K562 (cell line): Measurements from ENCODE around the gene ADAM10. TPM values are rescaled to one million over a fixed set of nuclear protein-coding genes. Genes with fewer than 3 reads are reported as not detected.
A peak's percentile ranks its signal among the peaks of the same experiment; 100 is the strongest.

Experiments
- BRD9 ChIP-seq: fragments of 450-650 bp; IDR thresholded peaks from 2 replicates; pipeline ENCODE4 v1.6.1; 2018; ENCODE audit warnings: low read depth; ENCODE audit not compliant: partially characterized antibody
- GABPB1 ChIP-seq: sonication (generic); formaldehyde crosslinking; IDR thresholded peaks from 2 replicates; pipeline ENCODE4 v1.8.0; 2022; ENCODE audit warnings: mild to moderate bottlenecking, missing genetic modification reagents
- HDAC2 ChIP-seq: fragments of 450-650 bp; IDR thresholded peaks from 2 replicates; pipeline ENCODE4 v1.6.1; 2016; ENCODE audit warnings: mild to moderate bottlenecking
- JUN ChIP-seq, 2 experiments: sonication (generic) in 1 of 2; formaldehyde crosslinking in 1 of 2; IDR thresholded peaks; 2 replicates each; pipeline versions ENCODE4 v1.6.1 to v1.8.0; 2012 to 2022; ENCODE audit warnings: borderline replicate concordance in 2 of 2, mild to moderate bottlenecking in 2 of 2, improper control_type of control experiment in 1 of 2, low read depth in 1 of 2, low read length in 1 of 2, missing genetic modification reagents in 1 of 2
- LEF1 ChIP-seq: fragments of 450-650 bp; IDR thresholded peaks from 2 replicates; pipeline ENCODE4 v1.6.1; 2016; ENCODE audit warnings: mild to moderate bottlenecking
- MLLT1 ChIP-seq, 2 experiments: fragments of 450-650 bp; IDR thresholded peaks; 2 replicates each; pipeline ENCODE4 v1.6.1; 2016
- NBN ChIP-seq: fragments of 450-650 bp; IDR thresholded peaks from 2 replicates; pipeline ENCODE4 v1.6.1; 2016; ENCODE audit warnings: low read depth, mild to moderate bottlenecking
- SAFB ChIP-seq: fragments of 200-400 bp; formaldehyde crosslinking; IDR thresholded peaks from 2 replicates; pipeline ENCODE4 v1.6.1; 2017; ENCODE audit warnings: low read depth, low read length, borderline replicate concordance
- SRSF7 ChIP-seq: fragments of 200-400 bp; formaldehyde crosslinking; optimal IDR thresholded peaks from 2 replicates; pipeline ENCODE3; 2017; ENCODE audit warnings: mild to moderate bottlenecking, low read depth, low read length
- TGIF2 ChIP-seq: sonication (generic); formaldehyde crosslinking; IDR thresholded peaks from 2 replicates; pipeline ENCODE4 v1.8.1; 2022; ENCODE audit warnings: mild to moderate bottlenecking, missing genetic modification reagents, moderate library complexity
- ZBTB7A ChIP-seq: IDR thresholded peaks from 2 replicates; pipeline ENCODE4 v1.6.1; 2011; ENCODE audit warnings: low read depth, mild to moderate bottlenecking, low read length, moderate library complexity, borderline replicate concordance; ENCODE audit not compliant: control insufficient read depth
- ZNF282 ChIP-seq: sonication (generic); formaldehyde crosslinking; IDR thresholded peaks from 2 replicates; pipeline ENCODE4 v1.8.1; 2023; ENCODE audit warnings: missing genetic modification reagents
- ZNF778 ChIP-seq: fragments of 450-650 bp; formaldehyde crosslinking; IDR thresholded peaks from 2 replicates; pipeline ENCODE4 v1.4.0; 2020; ENCODE audit warnings: mild to moderate bottlenecking, moderate library complexity
- polyA plus RNA-seq, 8 experiments: library from polyadenylated mRNA; depleted of rRNA in 4 of 8; stranded (reverse) in 5 of 8; unstranded in 3 of 8; fragments of >200 nt; fragmentation: Nextera tagmentation in 2 of 8; fragmentation: Illumina TruSeq in 1 of 8; extraction: Ambion mirVana in 2 of 8; extraction: Trizol in 1 of 8; gene quantifications; 2 replicates each; pipeline versions ENCODE4 v1.2.1 to v1.2.3, GENCODE V29; 2011 to 2014; ENCODE audit warnings: inconsistent platforms in 1 of 8, missing spikeins in 1 of 8
- total RNA-seq, 7 experiments: library from RNA; depleted of rRNA in 6 of 7; stranded (reverse); fragments of >200 nt in 6 of 7; fragmentation: Illumina TruSeq in 2 of 7; extraction: Trizol in 2 of 7; gene quantifications; 2 replicates each; pipeline versions ENCODE4 v1.2.1 to v1.2.3, GENCODE V29; 2011 to 2021; ENCODE audit warnings: low replicate concordance in 1 of 7
- TF ChIP-seq, protein P1 (sequence below): fragments of 450-650 bp; formaldehyde crosslinking; IDR thresholded peaks from 2 replicates; pipeline ENCODE4 v1.4.0; 2020; ENCODE audit warnings: mild to moderate bottlenecking, moderate library complexity
- TF ChIP-seq, protein P2 (sequence below): fragments of 250-450 bp; sonication (Bioruptor Pico); IDR thresholded peaks from 2 replicates; pipeline ENCODE4 v1.8.0; 2022; ENCODE audit warnings: moderate library complexity, mild to moderate bottlenecking, inconsistent platforms
- TF ChIP-seq, protein P3 (sequence below): fragments of 200-800 bp; sonication (Bioruptor generic); IDR thresholded peaks from 2 replicates; pipeline ENCODE4 v1.6.1; 2017; ENCODE audit warnings: missing genetic modification characterization, missing compliant biosample characterization
- TF ChIP-seq, protein P4 (sequence below): fragments of 250-450 bp; sonication (Bioruptor Pico); IDR thresholded peaks from 2 replicates; pipeline ENCODE4 v1.8.0; 2021; ENCODE audit warnings: moderate library complexity, mild to moderate bottlenecking, inconsistent platforms

ADAM10 gene
- total and polyA plus RNA-seq, 9 of the 15 experiments (the other 6 are each of a cell fraction or from before 2014, with no cell fraction given), result 11.9 to 152 (median 57.3) TPM

- TF ChIP-seq MLLT1 (IDR thresholded peaks at IDR 0.05) (peak; percentile 56 to 61; a peak in 2 of 4 replicates), ZNF282 (CRISPR knock-in tag) (no peak), BRD9 (peak; percentile 35), TGIF2 (no peak), LEF1 (no peak), SRSF7 (no peak), ZNF778 (CRISPR knock-in tag) (no peak), JUN (IDR thresholded peaks at IDR 0.05; ENCODE audit: borderline replicate concordance, low read depth, low read length) (peak; percentile 43; the same call in 1 of the 2 replicates), JUN (CRISPR knock-in tag; IDR thresholded peaks at IDR 0.05; ENCODE audit: borderline replicate concordance) (no peak), HDAC2 (peak; percentile 61; the same call in 1 of the 2 replicates), GABPB1 (CRISPR knock-in tag) (peak; percentile 58; the same call in 1 of the 2 replicates), NBN (peak; percentile 61; the same call in 1 of the 2 replicates), SAFB (no peak), ZBTB7A (no peak; the same call in 1 of the 2 replicates)
- TF ChIP-seq, protein P1, sequence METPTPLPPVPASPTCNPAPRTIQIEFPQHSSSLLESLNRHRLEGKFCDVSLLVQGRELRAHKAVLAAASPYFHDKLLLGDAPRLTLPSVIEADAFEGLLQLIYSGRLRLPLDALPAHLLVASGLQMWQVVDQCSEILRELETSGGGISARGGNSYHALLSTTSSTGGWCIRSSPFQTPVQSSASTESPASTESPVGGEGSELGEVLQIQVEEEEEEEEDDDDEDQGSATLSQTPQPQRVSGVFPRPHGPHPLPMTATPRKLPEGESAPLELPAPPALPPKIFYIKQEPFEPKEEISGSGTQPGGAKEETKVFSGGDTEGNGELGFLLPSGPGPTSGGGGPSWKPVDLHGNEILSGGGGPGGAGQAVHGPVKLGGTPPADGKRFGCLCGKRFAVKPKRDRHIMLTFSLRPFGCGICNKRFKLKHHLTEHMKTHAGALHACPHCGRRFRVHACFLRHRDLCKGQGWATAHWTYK, result 0 out of 2 replicates have a peak, but pooled peaks have one; percentile 66
- TF ChIP-seq, protein P2, sequence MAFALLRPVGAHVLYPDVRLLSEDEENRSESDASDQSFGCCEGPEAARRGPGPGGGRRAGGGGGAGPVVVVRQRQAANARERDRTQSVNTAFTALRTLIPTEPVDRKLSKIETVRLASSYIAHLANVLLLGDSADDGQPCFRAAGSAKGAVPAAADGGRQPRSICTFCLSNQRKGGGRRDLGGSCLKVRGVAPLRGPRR (CRISPR knock-in tag), result no peak
- TF ChIP-seq, protein P3, sequence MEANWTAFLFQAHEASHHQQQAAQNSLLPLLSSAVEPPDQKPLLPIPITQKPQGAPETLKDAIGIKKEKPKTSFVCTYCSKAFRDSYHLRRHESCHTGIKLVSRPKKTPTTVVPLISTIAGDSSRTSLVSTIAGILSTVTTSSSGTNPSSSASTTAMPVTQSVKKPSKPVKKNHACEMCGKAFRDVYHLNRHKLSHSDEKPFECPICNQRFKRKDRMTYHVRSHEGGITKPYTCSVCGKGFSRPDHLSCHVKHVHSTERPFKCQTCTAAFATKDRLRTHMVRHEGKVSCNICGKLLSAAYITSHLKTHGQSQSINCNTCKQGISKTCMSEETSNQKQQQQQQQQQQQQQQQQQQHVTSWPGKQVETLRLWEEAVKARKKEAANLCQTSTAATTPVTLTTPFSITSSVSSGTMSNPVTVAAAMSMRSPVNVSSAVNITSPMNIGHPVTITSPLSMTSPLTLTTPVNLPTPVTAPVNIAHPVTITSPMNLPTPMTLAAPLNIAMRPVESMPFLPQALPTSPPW (CRISPR knock-in tag), result peak; percentile 97
- TF ChIP-seq, protein P4, sequence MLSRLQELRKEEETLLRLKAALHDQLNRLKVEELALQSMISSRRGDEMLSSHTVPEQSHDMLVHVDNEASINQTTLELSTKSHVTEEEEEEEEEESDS (CRISPR knock-in tag), result no peak
These were observed at the start of gene ADAM10 (continued) for GRCh38 chr15:58749532-58750337.
